SK-N-MC (cell line): ENCODE measurements around the gene FMNL3.

ENCODE experiments used
- EZH2 ChIP-seq: fragments of 200-600 bp; sonication (generic); IDR thresholded peaks from one replicate; pipeline ENCODE4 v1.6.1; 2017; ENCODE audit warnings: antibody characterized with exemption
- POLR2AphosphoS5 ChIP-seq: IDR thresholded peaks from 2 replicates; pipeline ENCODE4 v1.6.1; 2012; ENCODE audit warnings: mild to moderate bottlenecking, low read depth, low read length, borderline replicate concordance

GRCh38 chr12:49612210-49612609 lies 95.0 kb downstream of the FMNL3 start:
- no peak for TF ChIP-seq POLR2AphosphoS5
- TF ChIP-seq EZH2, result no peak
